ENCODE results near the gene SCML1.

The SCML1 gene

DNA sequence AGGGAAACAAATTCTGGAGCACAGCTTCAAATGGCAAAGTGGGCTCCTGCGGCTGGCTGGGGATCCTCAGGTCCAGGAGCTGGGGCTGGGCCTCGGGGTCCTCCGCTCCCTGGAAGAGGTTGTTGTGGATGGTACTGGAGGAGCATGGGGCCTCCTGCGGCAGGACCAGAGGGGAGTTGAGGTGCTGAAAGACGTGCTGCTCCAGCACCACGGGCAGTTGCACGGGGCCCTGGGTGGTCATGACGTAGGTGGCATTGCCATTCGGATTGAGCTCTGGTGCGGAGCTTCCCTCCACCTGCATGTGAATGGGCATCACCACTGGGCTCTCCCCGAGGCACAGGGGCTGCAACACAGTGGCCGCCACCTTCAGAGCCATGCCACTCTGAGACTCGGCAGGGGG, 64.1 kb downstream of the SCML1 start:
- no peak for DNase-seq

DNA sequence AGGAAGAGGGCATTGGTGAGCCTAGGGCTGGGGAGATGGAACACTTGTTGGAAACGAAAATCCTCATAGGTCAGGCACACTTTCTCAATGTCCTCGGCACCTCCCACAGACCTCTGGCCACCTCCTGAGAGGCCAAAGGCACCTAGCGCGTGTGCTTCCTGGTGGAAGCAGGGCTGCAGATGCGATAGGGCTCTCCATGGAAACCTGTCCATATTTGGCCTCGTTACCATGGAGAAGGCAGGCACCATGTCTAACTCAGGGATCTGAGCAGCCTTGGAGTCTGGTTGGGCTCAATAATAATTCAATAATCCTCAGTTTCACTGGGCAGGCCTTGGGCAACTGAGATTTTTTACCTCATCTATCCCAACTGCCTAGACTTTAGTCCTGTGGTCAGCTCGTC, 65.5 kb downstream of the SCML1 start:
- DNase-seq, result no peak

DNA sequence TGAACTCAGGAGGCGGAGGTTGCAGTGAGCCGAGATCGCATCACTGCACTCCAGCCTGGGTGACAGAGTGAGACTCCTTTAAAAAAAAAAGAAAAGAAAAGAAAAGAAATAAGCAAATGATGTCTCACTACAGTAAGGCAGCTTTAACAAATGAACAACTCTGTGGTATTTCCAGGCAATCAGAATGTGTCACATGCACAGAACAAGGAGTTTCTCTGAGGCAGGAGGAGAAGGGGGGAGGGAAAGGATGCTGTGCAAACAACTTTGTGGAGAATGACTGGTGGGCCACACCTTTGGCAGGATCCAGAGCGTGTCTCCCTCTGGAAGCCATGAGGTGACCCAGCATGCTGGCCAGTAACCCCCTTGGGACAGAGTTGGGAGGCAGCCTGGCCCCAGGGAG, 66.2 kb downstream of the SCML1 start:
- no peak for DNase-seq

Data from CD4-positive, alpha-beta T cell treated with Interferon alpha-2 for 1 hour (primary cell).